Mesendoderm (in vitro differentiated cells): ENCODE data around the gene ADAMTS20.

Source experiments
- DNase-seq: peaks from one replicate; pipeline ENCODE4 v3.0.0; 2013
- H2AK5ac ChIP-seq: 2 replicates; pipeline ENCODE4 v1.6.1; 2013; ENCODE audit warnings: low read length, inconsistent platforms
- H2BK120ac ChIP-seq: 2 replicates; pipeline ENCODE4 v1.6.1; 2013; ENCODE audit warnings: low read depth, mild to moderate bottlenecking, low read length, moderate library complexity, mixed read lengths
- H2BK15ac ChIP-seq: replicated peaks from 2 replicates; pipeline ENCODE4 v1.6.1; 2013; ENCODE audit warnings: low read depth, mild to moderate bottlenecking, moderate library complexity
- H2BK5ac ChIP-seq: 2 replicates; pipeline ENCODE4 v1.6.1; 2013; ENCODE audit warnings: low read length, inconsistent platforms
- H3K18ac ChIP-seq: 2 replicates; pipeline ENCODE4 v1.6.1; 2013; ENCODE audit warnings: mild to moderate bottlenecking, low read length, mixed read lengths
- H3K23ac ChIP-seq: one replicate; pipeline ENCODE4 v1.6.1; 2013; ENCODE audit warnings: low read length
- H3K27ac ChIP-seq: 2 replicates; pipeline ENCODE4 v1.5.1; 2013; ENCODE audit warnings: low read depth, mild to moderate bottlenecking, inconsistent platforms, low read length, moderate library complexity
- H3K27me3 ChIP-seq: 2 replicates; pipeline ENCODE4 v1.6.1; 2013; ENCODE audit warnings: low read length, control low read depth, mild to moderate bottlenecking, inconsistent platforms; ENCODE audit not compliant: insufficient read depth, poor library complexity
- H3K36me3 ChIP-seq: 2 replicates; pipeline ENCODE4 v1.6.1; 2013; ENCODE audit warnings: low read length, inconsistent platforms; ENCODE audit not compliant: control insufficient read depth, insufficient read depth
- H3K4ac ChIP-seq: one replicate; pipeline ENCODE4 v1.6.1; 2013; ENCODE audit warnings: low read depth, mild to moderate bottlenecking, low read length, moderate library complexity
- H3K4me1 ChIP-seq: 2 replicates; pipeline ENCODE4 v1.6.1; 2013; ENCODE audit warnings: low read depth, low read length, inconsistent platforms; ENCODE audit not compliant: control insufficient read depth
- H3K4me2 ChIP-seq: 2 replicates; pipeline ENCODE4 v1.6.1; 2013; ENCODE audit warnings: low read length
- H3K4me3 ChIP-seq: 2 replicates; pipeline ENCODE4 v1.5.1; 2013; ENCODE audit warnings: mild to moderate bottlenecking, low read length
- H3K56ac ChIP-seq: one replicate; pipeline ENCODE4 v1.6.1; 2013; ENCODE audit warnings: low read length
- H3K79me1 ChIP-seq: 2 replicates; pipeline ENCODE4 v1.6.1; 2013; ENCODE audit warnings: low read length, inconsistent platforms
- H3K79me2 ChIP-seq: 2 replicates; pipeline ENCODE4 v1.6.1; 2013; ENCODE audit warnings: mild to moderate bottlenecking, low read length; ENCODE audit not compliant: control insufficient read depth, insufficient read depth
- H3K9ac ChIP-seq: 2 replicates; pipeline ENCODE4 v1.6.1; 2013; ENCODE audit warnings: low read length, inconsistent platforms
- H4K5ac ChIP-seq: one replicate; pipeline ENCODE4 v1.6.1; 2013; ENCODE audit warnings: low read length
- H4K8ac ChIP-seq: one replicate; pipeline ENCODE4 v1.6.1; 2013; ENCODE audit warnings: low read depth, mild to moderate bottlenecking, control low read depth, low read length, moderate library complexity
- WGBS: extraction: QIAGEN DNeasy Blood & Tissue Kit; methylation state at CpG from one replicate; pipeline ENCODE4 v1.1.7; 2013; ENCODE audit warnings: low lambda C conversion rate, missing lambda C conversion rate; ENCODE audit not compliant: insufficient coverage; ENCODE audit errors: extremely low coverage; 5-methylcytosine and 5-hydroxymethylcytosine counted together

Gene ADAMTS20

DNA sequence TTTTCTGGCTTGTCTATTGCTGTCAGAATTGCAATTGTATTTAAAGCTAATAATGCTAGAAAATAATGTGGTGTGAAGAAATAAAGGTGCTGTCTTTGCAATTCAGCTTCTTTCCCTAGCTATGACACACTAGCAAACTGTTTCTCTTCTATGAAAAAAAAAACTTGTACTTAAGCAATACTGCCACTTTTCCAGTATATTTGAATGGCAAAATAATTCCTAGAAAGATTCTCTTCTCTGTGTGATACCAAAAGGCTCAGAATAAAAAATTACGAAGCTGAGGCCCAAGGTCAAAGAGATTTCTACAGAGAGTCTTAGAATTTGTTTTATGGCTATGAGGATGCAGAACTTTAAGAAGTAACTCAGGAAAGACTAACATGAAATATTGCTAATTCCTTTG is 235.5 kb downstream of the ADAMTS20 start:
- Histone ChIP-seq H2BK5ac (no peak overlapping the region), H3K27me3 (no peaks in the 10 kb centered on the region), H3K79me2 (no peaks in the 10 kb centered on the region), H3K4me2 (no peak overlapping the region), H3K27ac (no peak overlapping the region), H2AK5ac (no peak overlapping the region), H3K9ac (no peak overlapping the region), H3K4ac (no peak overlapping the region), H2BK15ac (no peak overlapping the region), H3K4me1 (no peaks in the 10 kb centered on the region), H3K56ac (no peak overlapping the region), H3K79me1 (no peaks in the 10 kb centered on the region), H4K5ac (no peak overlapping the region), H2BK120ac (no peak overlapping the region), H3K23ac (no peak overlapping the region), H3K36me3 (no peaks in the 10 kb centered on the region), H3K18ac (no peak overlapping the region), H4K8ac (no peak overlapping the region), H3K4me3 (no peak overlapping the region)
- no CpG with 5 or more reads among the region's 1 CpG for WGBS
- DNase-seq: no peak

DNA sequence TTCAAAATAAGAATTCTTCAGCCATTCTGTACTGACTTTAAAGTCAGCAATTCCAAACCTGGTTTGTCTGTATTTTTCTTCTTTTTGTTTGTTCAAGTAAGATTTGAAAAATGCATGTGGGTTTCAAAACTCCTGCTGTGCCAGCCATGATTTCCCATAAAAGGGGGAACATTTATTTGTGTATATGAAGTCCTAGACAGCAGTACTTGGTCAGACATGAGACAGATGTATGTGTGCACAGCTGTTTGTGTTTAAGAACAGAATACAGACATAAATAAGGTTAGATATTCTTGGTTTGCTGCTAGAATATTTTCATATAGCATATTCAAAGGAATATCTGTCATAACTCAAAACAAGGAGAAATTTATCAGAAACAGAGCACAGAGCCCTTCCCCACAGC is 236.0 kb downstream of the ADAMTS20 start:
- Histone ChIP-seq H3K4me3 (no peak overlapping the region), H3K4ac (no peak overlapping the region), H3K4me1 (no peaks in the 10 kb centered on the region), H3K36me3 (no peaks in the 10 kb centered on the region), H3K79me2 (no peaks in the 10 kb centered on the region), H3K27ac (no peak overlapping the region), H2AK5ac (no peak overlapping the region), H3K56ac (no peak overlapping the region), H4K5ac (no peak overlapping the region), H2BK5ac (no peak overlapping the region), H3K23ac (no peak overlapping the region), H3K18ac (no peak overlapping the region), H2BK15ac (no peak overlapping the region), H3K27me3 (no peaks in the 10 kb centered on the region), H3K79me1 (no peaks in the 10 kb centered on the region), H3K9ac (no peak overlapping the region), H2BK120ac (no peak overlapping the region), H4K8ac (no peak overlapping the region), H3K4me2 (no peak overlapping the region)
- DNase-seq: no peak

DNA sequence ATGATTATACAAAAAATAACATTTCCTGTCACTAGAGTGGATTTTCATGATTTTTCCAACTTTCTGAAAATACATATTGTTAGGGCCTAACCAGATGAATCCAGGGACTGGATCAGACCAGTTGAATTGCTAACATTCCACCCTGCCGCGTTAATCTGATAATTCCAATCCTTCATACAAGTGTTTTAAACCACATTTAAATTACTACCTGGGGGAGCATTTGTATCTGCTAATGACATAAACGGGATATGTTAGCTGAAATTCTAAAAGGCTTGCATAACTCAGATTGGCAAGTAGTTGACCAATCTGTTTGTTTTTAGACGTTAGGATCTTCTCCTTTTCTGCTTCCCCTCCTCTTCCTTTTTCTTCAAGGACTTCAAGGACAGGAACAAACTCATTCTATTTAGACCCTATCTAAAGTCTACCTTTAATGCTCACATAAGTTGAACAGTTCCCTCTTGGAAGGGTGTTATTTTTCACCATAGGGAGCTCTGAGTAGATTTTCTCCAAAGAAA is 239.0 kb downstream of the ADAMTS20 start:
- Histone ChIP-seq H3K27ac (no peak overlapping the region), H3K79me1 (no peaks in the 10 kb centered on the region), H3K79me2 (no peaks in the 10 kb centered on the region), H3K9ac (no peak overlapping the region), H3K4me2 (no peak overlapping the region), H2BK120ac (no peak overlapping the region), H4K5ac (no peak overlapping the region), H3K18ac (no peak overlapping the region), H3K4ac (no peak overlapping the region), H3K27me3 (no peaks in the 10 kb centered on the region), H3K56ac (no peak overlapping the region), H2BK5ac (no peak overlapping the region), H4K8ac (no peak overlapping the region), H3K36me3 (no peaks in the 10 kb centered on the region), H3K4me1 (no peaks in the 10 kb centered on the region), H2AK5ac (no peak overlapping the region), H3K23ac (no peak overlapping the region), H2BK15ac (no peak overlapping the region), H3K4me3 (no peak overlapping the region)
- DNase-seq: no peak
- WGBS: no CpG with 5 or more reads among the region's 4 CpGs

DNA sequence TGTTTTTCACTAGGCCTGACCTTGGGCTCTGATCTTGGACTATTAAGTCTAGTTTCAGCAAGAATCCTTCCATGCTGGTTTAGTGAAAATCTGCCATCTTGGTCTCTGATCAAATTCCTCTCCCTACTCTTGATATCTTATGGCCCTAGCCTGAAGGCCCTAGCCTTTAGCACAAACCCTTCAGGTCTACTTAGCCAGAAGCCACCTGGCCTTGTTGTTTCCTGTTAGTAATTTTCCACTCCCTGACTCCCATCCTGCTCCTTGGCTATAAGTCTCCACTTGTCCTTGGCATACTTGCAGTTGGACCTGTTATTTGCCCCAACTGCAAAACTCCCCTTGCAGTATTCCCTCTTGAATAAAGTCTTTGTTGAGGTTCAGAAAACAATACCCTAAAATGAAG is 241.4 kb downstream of the ADAMTS20 start:
- Histone ChIP-seq H4K8ac (no peak overlapping the region), H3K9ac (no peak overlapping the region), H3K27me3 (no peaks in the 10 kb centered on the region), H3K56ac (no peak overlapping the region), H3K23ac (no peak overlapping the region), H4K5ac (no peak overlapping the region), H2BK120ac (no peak overlapping the region), H2BK5ac (no peak overlapping the region), H2BK15ac (no peak overlapping the region), H3K79me2 (no peaks in the 10 kb centered on the region), H3K27ac (no peak overlapping the region), H3K79me1 (no peaks in the 10 kb centered on the region), H2AK5ac (no peak overlapping the region), H3K4me3 (no peak overlapping the region), H3K4me1 (no peaks in the 10 kb centered on the region), H3K4me2 (no peak overlapping the region), H3K4ac (no peak overlapping the region), H3K36me3 (no peaks in the 10 kb centered on the region), H3K18ac (no peak overlapping the region)
- no peak for DNase-seq

DNA sequence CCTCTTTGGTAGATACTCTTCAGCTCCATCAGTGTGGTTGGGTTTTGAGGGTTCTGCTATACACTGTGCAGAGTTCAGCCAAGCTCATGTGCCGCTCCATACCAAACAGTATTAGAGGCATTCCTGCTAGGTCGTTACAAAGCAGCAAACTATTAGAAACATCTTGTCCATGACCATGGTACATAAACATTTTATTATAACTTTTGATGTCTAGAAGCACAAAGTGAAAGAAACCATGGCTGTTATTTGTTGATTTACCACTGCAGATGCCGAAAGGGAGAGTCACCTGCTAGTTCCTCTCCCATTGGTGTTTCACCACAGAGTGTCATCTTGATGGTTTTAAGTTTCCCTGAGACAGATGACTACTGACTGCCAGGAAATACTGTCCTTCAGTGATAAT is 242.0 kb downstream of the ADAMTS20 start:
- no peaks in the 10 kb centered on the region for H3K79me1 ChIP-seq
- H3K4me3 ChIP-seq: no peak overlapping the region
- H4K5ac ChIP-seq: no peak overlapping the region
- no peaks in the 10 kb centered on the region for H3K27me3 ChIP-seq
- no peak overlapping the region for H3K18ac ChIP-seq
- no peak overlapping the region for H2BK120ac ChIP-seq
- H2BK15ac ChIP-seq: no peak overlapping the region
- no peak overlapping the region for H3K23ac ChIP-seq
- H3K4me1 ChIP-seq: no peaks in the 10 kb centered on the region
- H3K56ac ChIP-seq: no peak overlapping the region
- no peak for DNase-seq
- H3K9ac ChIP-seq: no peak overlapping the region
- H3K4ac ChIP-seq: no peak overlapping the region
- no peak overlapping the region for H2AK5ac ChIP-seq
- H3K36me3 ChIP-seq: no peaks in the 10 kb centered on the region
- H4K8ac ChIP-seq: no peak overlapping the region
- H3K4me2 ChIP-seq: no peak overlapping the region
- H2BK5ac ChIP-seq: no peak overlapping the region
- no peaks in the 10 kb centered on the region for H3K79me2 ChIP-seq
- WGBS: no CpG with 5 or more reads among the region's 3 CpGs
- no peak overlapping the region for H3K27ac ChIP-seq

DNA sequence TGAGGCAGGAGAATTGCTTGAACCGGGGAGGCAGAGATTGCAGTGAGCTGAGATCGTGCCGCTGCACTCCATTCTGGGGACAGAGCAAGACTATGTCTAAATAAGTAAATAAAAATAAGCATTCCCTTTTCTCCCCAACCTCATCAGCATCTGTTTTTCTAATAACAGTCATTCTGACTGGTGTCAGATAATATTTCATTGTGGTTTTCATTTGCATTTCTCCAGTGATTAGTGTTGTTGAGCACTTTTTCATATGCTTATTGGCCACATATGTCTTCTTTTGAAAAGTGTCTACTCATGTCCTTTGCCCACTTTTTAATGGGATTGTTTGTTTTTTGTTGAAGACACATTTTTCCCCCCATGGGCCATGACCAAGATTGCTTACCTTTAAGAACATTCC is 243.2 kb downstream of the ADAMTS20 start:
- Histone ChIP-seq H4K8ac (no peak overlapping the region), H3K79me1 (no peaks in the 10 kb centered on the region), H2BK15ac (no peak overlapping the region), H3K4me1 (no peaks in the 10 kb centered on the region), H2AK5ac (no peak overlapping the region), H3K18ac (no peak overlapping the region), H2BK120ac (no peak overlapping the region), H3K4me2 (no peak overlapping the region), H3K27ac (no peak overlapping the region), H3K56ac (no peak overlapping the region), H3K4me3 (no peak overlapping the region), H3K27me3 (no peaks in the 10 kb centered on the region), H3K23ac (no peak overlapping the region), H3K36me3 (no peaks in the 10 kb centered on the region), H3K4ac (no peak overlapping the region), H3K79me2 (no peaks in the 10 kb centered on the region), H4K5ac (no peak overlapping the region), H3K9ac (no peak overlapping the region), H2BK5ac (no peak overlapping the region)
- no CpG with 5 or more reads among the region's 3 CpGs for WGBS
- DNase-seq: no peak
